Natural killer cell (primary cell): ENCODE results near the gene DDX54. TPM values are rescaled to one million over a fixed set of nuclear protein-coding genes. Genes with fewer than 3 reads are reported as not detected.

ENCODE experiments used
- ATAC-seq, 3 donors: fragments of 150-1000 bp in 2 of 3; fragments of 200-7000 bp in 1 of 3; cut with Tn5 transposase; 1 replicate in 1 of 3; 2 replicates in 2 of 3; pipeline ENCODE4 v1.10.0; 2021; ENCODE audit warnings: mild to moderate bottlenecking in 2 of 3, moderate library complexity in 2 of 3
- DNase-seq, 2 donors: peaks; one replicate each; pipeline versions ENCODE4 v3.0.0 to v3.0.0-alpha.2; 2013 to 2021; ENCODE audit warnings: mixed read lengths in 1 of 2
- H3K27ac ChIP-seq: one replicate; pipeline ENCODE4 v1.5.1; 2013; ENCODE audit warnings: mild to moderate bottlenecking, low read length
- H3K27me3 ChIP-seq: one replicate; pipeline ENCODE4 v1.6.1; 2013; ENCODE audit warnings: low read length; ENCODE audit not compliant: control insufficient read depth, insufficient read depth
- H3K36me3 ChIP-seq: one replicate; pipeline ENCODE4 v1.6.1; 2013; ENCODE audit warnings: low read length; ENCODE audit not compliant: control insufficient read depth, insufficient read depth
- H3K4me1 ChIP-seq: one replicate; pipeline ENCODE4 v1.6.1; 2013; ENCODE audit warnings: low read length; ENCODE audit not compliant: control insufficient read depth, insufficient read depth
- H3K4me3 ChIP-seq: one replicate; pipeline ENCODE4 v1.5.1; 2013; ENCODE audit warnings: low read length
- H3K9me3 ChIP-seq: one replicate; pipeline ENCODE4 v1.6.1; 2013; ENCODE audit warnings: low read length; ENCODE audit not compliant: control insufficient read depth, insufficient read depth
- H3K27ac Mint-ChIP-seq, 2 donors: one replicate each; pipeline ENCODE4 v1.8.0; 2022; ENCODE audit warnings: mild to moderate bottlenecking in 2 of 2, mixed read lengths in 2 of 2, moderate library complexity in 1 of 2
- H3K27me3 Mint-ChIP-seq, 2 donors: one replicate each; pipeline ENCODE4 v1.8.0; 2022; ENCODE audit warnings: low read depth in 2 of 2, mixed read lengths in 2 of 2
- H3K36me3 Mint-ChIP-seq: one replicate; pipeline ENCODE4 v1.8.0; 2022; ENCODE audit warnings: mixed read lengths
- H3K4me1 Mint-ChIP-seq, 2 donors: one replicate each; pipeline ENCODE4 v1.8.0; 2022; ENCODE audit warnings: mixed read lengths in 2 of 2
- H3K4me3 Mint-ChIP-seq: one replicate; pipeline ENCODE4 v1.8.0; 2022; ENCODE audit warnings: mild to moderate bottlenecking, moderate library complexity, mixed read lengths
- H3K9me3 Mint-ChIP-seq, 2 donors: one replicate each; pipeline ENCODE4 v1.8.0; 2022; ENCODE audit warnings: mixed read lengths in 2 of 2
- WGBS: methylation state at CpG from one replicate; pipeline ENCODE4 v1.1.7; 2013; ENCODE audit warnings: missing lambda C conversion rate; ENCODE audit not compliant: insufficient coverage; 5-methylcytosine and 5-hydroxymethylcytosine counted together
- intact Hi-C: fragments of 100-400 bp; cut with micrococcal nuclease; formaldehyde crosslinking; loops from one replicate; pipeline ENCODE4 v1.14.2; 2022
- total RNA-seq, 4 donors: library from RNA; stranded (reverse); fragments of 120-200 nt in 1 of 4; gene quantifications; one replicate each; pipeline versions ENCODE4 v1.2.3 to v1.2.4, GENCODE V29; 2013 to 2022
- TF ChIP-seq, protein P1 (sequence below): fragments of 200-600 bp; IDR thresholded peaks from one replicate; pipeline ENCODE4 v1.8.0; 2022; ENCODE audit warnings: antibody characterized with exemption

Gene DDX54
- total RNA-seq, 3 donors from 2014 or later (not counting 1 experiment from before 2014, with no cell fraction given) = 84.6 to 100 (median 97.1) TPM

GRCh38 chr12:113146999-113147398, 38.3 kb downstream of the DDX54 start:
- TF ChIP-seq, protein P1, sequence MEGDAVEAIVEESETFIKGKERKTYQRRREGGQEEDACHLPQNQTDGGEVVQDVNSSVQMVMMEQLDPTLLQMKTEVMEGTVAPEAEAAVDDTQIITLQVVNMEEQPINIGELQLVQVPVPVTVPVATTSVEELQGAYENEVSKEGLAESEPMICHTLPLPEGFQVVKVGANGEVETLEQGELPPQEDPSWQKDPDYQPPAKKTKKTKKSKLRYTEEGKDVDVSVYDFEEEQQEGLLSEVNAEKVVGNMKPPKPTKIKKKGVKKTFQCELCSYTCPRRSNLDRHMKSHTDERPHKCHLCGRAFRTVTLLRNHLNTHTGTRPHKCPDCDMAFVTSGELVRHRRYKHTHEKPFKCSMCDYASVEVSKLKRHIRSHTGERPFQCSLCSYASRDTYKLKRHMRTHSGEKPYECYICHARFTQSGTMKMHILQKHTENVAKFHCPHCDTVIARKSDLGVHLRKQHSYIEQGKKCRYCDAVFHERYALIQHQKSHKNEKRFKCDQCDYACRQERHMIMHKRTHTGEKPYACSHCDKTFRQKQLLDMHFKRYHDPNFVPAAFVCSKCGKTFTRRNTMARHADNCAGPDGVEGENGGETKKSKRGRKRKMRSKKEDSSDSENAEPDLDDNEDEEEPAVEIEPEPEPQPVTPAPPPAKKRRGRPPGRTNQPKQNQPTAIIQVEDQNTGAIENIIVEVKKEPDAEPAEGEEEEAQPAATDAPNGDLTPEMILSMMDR = no peak
- Mint-ChIP-seq H3K27me3 (peaks cover 3 to 15% of the 10 kb centered on the region in 2 donors), H3K4me3 (no peak overlapping the region), H3K9me3 (no peaks in the 10 kb centered on the region), H3K36me3 (no peaks in the 10 kb centered on the region), H3K4me1 (peaks cover 2% of the 10 kb centered on the region in 2 donors), H3K27ac (no peak overlapping the region)
- H3K36me3 ChIP-seq = no peaks in the 10 kb centered on the region
- no peak overlapping the region for H3K27ac ChIP-seq
- no peak for DNase-seq
- WGBS = 97% methylated on average over 2 of the region's 2 CpGs
- H3K4me3 ChIP-seq = no peak overlapping the region
- no peaks in the 10 kb centered on the region for H3K9me3 ChIP-seq
- ATAC-seq = no peak
- intact Hi-C loops = no loop called here
- H3K27me3 ChIP-seq = no peaks in the 10 kb centered on the region
- H3K4me1 ChIP-seq = peaks cover 5% of the 10 kb centered on the region

DNA sequence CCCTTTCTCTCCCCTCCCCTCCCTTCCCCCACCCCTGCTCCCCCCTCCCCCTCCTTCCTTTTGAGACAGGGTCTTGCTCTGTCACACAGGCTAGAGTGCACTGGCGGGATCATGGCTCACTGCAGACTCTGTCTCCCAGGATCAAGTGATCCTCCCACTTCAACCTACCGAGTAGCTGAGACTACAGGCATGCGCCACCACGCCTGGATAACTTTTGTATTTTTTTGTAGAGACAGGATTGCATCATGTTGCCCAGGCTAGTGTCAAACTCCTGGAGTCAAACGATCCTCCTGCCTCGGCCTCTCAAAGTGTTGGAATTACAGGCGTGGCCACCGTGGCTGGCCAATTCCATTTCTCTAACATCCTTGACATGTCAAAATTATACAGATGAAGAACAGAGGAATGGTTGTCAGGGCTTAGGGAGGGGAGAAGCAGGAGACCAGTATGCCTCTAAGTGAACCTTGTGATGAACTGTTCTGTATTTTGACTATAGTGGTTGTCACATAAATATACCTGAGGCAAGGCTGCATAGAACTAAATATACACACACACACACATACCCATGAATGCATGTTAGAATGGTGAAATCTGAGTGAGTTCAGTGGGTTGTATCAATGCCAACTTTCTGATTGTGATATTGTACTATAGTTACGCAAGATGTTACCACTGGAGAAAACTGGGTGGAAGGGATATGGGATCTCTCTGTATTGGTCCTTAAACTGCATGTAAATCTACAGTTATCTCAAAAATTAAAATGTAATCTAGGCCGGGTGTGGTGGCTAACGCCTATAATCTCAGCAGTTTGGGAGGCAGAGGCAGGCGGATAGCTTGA, 39.3 kb downstream of the DDX54 start:
- Mint-ChIP-seq H3K4me3 (no peak overlapping the region), H3K27me3 (peaks cover 0 to 13% of the 10 kb centered on the region in 2 donors), H3K9me3 (no peaks in the 10 kb centered on the region), H3K27ac (no peak overlapping the region), H3K36me3 (no peaks in the 10 kb centered on the region), H3K4me1 (no peaks in the 10 kb centered on the region)
- TF ChIP-seq, protein P1 = no peak
- no peaks in the 10 kb centered on the region for H3K9me3 ChIP-seq
- no peak overlapping the region for H3K4me3 ChIP-seq
- DNase-seq (no peak), ATAC-seq (no peak)
- no peaks in the 10 kb centered on the region for H3K27me3 ChIP-seq
- intact Hi-C loops = no loop called here
- H3K27ac ChIP-seq = no peak overlapping the region
- 92% methylated on average over 12 of the region's 12 CpGs for WGBS
- no peaks in the 10 kb centered on the region for H3K36me3 ChIP-seq
- peaks cover 8% of the 10 kb centered on the region for H3K4me1 ChIP-seq

DNA sequence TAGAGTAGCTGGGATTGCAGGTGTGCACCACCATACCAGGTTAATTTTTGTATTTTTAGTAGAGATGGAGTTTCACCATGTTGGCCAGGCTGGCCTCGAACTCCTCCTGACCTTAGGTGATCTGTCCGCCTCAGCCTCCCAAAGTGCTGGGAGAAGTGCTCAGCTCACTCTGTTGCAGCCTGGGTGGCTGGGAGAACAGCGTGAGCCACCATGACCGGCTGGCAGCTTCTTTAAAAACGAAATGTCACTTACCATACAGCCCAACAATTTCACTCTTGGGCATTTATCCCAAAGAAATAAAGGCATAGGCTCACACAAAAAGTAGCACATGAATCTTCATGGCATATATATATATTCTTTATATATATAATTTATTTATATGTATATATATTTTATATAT, 40.5 kb downstream of the DDX54 start:
- DNase-seq (no peak), ATAC-seq (no peak)
- H3K27me3 ChIP-seq = no peaks in the 10 kb centered on the region
- no peak overlapping the region for H3K27ac ChIP-seq
- TF ChIP-seq, protein P1 = no peak
- intact Hi-C loops = no loop called here
- no peaks in the 10 kb centered on the region for H3K36me3 ChIP-seq
- H3K36me3 Mint-ChIP-seq = no peaks in the 10 kb centered on the region
- H3K4me3 ChIP-seq = no peak overlapping the region
- H3K4me1 Mint-ChIP-seq = no peaks in the 10 kb centered on the region
- H3K9me3 ChIP-seq = no peaks in the 10 kb centered on the region
- peaks cover 0 to 5% of the 10 kb centered on the region in 2 donors for H3K27me3 Mint-ChIP-seq
- no peak overlapping the region for H3K27ac Mint-ChIP-seq
- no peak overlapping the region for H3K4me3 Mint-ChIP-seq
- 94% methylated on average over 5 of the region's 5 CpGs for WGBS
- H3K9me3 Mint-ChIP-seq = no peaks in the 10 kb centered on the region
- H3K4me1 ChIP-seq = peaks cover 8% of the 10 kb centered on the region
